Stimulated activated CD4-positive, alpha-beta T cell treated with anti-CD3 and anti-CD28 coated beads, Interleukin-2, amount 100 ng/mL, for 4 hours (primary cell): ENCODE data around the gene ILF3.

ENCODE experiments used
- DNase-seq: peaks from one replicate; pipeline ENCODE4 v3.0.0-alpha.2; 2020; ENCODE audit warnings: low read depth

The ILF3 gene

DNA sequence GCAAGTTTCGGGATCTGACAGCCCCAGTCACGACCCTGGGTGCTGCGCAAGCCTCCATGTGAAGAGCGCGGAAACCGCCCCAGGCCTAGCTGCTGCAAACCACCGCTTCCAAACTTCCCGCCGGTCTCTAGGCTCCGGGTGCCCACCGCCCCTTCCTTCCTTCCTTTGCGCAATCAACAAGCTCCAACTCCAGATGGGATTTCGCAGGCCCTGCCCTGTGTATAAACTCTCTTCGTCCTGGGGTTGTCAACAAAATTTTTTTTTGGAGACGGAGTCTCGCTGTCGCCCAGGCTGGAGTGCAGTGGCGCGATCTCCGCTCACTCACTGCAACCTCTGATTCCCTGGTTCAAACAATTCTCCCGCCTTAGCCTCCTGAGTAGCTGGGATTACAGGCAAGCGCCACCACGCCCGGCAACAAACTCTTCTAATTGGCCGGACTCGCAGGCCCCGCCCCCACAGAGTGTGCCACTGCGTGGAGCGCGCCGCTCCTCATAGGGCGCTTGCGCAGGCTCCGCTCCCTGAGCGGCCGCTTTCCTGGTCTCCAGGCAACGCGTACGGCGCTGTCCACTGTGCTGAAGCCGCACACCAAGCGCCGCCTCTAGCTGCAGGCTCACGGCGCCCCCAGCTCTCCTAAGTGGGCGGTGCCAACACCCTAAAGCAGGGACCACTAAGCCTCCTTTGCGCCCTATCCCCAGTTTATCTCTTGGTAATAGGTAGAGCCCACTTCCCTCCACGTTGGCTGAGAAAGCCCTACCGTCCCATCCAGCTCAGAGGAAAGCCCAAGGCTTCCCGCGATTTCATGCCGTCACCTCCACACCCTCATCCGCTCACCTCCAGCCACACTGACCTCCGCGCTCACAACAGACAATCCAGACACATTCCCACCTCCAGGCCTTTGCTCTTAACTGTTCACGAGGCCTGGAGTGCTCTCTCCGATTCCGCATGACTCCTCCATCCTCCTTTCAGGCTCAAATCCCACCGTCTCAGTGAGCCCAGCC, 41.6 kb downstream of the ILF3 start:
- peak; percentile 74 for DNase-seq

DNA sequence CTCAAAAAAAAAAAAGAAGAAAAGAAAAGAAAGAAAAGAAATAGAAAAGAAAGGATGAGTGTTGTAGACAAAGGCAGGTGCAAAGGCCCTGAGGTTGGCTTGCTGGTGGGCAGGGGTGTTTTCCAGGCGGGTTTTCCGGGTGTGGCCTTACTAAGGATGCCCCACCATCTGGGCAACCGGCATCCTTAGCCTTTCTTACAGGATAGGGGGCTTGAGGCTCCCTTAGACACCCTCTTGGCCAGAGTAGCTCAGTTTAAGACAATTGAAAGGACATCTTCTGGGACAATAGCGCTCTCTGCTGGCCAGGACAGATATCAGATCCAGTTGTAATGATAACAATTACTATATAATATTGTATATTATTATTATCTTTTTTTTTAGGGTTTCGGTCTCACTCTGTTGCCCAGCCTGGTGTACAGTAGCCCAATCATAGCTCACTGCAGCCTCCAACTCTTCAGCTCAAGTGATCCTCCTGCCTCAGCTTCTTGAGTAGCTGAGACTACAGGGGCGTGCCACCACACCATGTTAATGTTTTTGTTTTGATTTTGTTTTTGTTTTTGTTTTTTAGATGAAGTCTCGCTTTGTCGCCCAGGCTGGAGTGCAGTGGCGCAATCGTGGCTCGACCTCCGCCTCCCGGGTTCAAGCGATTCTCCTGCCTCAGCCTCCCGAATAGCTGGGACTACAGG, 45.6 kb downstream of the ILF3 start:
- DNase-seq, result peak; percentile 57

DNA sequence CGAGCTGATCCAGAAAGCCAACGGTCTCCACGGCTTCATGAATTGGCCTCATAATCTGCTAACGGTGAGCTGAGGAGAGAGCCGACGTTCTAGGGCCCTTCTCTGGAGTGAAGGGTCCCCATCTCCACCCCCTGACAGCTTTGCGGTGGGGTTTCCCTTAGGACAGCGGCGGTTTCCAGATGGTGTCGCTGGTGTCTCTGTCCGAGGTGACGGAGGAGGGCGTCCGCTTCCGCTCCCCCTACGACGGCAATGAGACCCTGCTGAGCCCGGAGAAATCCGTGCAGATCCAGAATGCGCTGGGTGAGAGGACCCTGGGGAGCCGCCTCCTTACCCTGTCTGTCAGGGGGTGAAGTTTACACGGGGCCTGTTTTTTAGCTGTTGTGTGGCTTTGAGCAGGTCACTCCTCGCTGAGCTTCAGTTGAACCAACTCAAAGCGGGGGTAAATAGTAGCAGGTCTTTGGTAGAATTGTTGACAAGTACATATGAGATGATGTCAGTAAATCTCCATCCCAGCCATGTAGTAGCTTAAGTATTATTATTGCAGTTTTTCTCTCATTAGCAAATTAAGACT, 47.9 kb downstream of the ILF3 start:
- DNase-seq, result no peak

DNA sequence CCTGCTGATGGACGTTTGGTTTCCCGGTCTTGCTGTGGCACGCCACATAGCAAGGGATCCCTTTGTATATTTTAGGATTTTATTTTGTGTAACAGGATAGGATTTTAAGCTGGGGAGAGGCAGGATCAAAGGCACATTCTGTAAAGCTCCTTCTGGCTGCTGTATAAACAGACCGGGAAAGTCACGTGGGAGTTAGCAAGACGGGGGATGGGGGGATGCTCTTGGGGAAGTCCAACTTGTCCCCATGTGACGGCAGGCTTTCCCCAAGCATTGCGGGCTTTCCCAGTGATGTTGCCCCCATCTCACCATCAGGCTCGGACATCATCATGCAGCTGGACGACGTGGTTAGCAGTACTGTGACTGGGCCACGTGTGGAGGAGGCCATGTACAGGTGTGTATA, 52.8 kb downstream of the ILF3 start:
- no peak for DNase-seq

DNA sequence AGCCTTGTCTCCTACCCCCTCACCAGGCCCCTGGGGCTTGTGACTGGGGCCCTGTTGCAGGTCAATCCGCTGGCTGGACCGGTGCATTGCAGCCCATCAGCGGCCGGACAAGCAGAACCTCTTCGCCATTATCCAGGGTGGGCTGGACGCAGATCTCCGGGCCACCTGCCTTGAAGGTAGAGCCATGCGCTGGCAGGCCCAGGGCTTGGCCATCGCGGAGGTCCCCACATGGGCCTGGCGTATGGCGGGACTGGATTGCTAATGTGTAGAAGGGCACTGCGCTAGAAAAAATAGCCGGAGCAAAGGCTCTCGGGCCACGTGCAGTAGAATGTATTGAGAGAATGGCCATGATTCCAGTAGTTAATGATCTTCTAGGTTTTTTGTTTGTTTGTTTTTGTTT, 53.3 kb downstream of the ILF3 start:
- no peak for DNase-seq

DNA sequence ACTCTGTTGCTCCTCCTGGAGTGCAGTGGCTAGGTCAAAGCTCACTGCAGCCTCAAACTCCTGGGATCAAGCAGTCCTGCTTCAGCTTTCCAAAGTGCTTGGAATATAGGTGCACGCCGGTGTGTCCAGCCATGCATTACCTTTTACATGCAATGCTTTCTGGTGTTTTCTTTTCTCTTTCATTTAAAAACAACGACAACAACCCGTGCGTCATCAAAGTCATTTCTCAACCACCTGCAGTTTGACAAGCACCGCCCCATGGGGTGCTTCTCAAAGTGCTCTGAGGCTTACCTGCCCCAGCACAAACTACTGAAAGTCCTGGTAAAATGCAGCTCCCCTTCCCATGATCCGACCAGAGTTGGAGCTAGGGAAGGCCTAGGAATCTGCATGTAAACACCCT, 54.1 kb downstream of the ILF3 start:
- no peak for DNase-seq

DNA sequence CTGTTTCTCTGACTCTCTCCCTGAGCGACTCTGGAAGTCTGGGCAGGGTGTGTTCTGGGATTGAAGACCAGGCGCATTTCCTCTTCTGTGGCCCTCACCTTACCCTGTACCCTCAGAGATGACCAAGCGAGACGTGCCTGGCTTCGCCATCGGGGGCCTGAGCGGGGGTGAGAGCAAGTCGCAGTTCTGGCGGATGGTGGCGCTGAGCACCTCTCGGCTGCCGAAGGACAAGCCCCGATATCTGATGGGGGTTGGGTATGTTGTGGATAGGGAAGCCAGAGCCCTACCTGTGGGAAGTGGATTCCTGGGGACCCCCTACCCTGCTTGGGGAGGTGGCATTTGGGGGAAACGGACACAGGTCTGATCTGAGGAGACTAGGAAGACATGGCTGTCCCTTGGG, 57.9 kb downstream of the ILF3 start:
- DNase-seq, result no peak

DNA sequence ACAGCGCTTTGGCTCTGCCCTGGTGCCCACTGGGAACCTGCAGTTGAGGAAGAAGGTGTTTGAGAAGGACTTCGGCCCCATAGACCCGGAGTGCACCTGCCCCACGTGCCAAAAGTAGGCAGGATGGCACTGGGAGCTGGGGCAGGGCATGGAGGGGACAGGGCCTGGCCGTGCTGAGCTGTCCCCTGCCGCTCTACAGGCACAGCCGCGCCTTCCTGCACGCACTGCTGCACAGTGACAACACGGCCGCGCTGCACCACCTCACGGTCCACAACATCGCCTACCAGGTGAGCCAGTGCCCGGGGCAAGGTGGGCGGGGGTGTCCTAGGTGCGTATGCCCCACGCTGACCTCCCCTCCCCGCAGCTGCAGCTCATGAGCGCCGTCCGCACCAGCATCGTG, 58.6 kb downstream of the ILF3 start:
- no peak for DNase-seq

DNA sequence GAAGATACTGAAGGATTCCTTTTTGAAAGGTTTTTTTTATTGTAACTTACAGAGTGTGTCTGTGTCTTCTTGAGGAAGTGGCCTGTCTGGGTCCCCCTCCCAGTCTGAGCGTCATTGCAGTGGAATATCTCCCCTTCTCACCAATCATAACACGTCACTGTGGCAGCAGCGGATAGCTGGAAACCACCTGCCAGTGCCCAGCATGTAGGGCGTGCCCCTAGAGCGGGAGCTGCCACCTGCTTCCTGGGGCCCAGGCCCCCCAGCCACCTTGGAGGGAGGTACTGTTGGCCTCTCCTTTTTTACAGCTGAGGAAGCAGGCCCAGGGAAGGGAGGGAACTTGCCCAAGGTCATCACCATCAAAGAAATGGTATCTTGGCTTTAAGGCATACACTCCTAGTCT, 59.2 kb downstream of the ILF3 start:
- no peak for DNase-seq

DNA sequence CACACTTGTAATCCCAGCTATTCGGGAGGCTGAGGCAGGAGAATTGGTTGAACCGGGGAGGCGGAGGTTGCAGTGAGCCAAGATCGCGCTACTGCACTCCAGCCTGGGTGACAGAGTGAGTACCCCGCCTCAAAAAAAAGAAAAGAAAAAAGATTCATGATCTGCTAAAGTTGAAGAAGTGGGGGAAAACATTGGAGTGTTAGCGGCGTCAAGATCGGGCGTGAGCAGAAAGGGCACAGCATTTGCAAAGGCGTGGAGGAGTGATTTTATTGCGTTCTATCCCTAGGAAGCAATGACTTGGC, 62.9 kb downstream of the ILF3 start:
- no peak for DNase-seq

DNA sequence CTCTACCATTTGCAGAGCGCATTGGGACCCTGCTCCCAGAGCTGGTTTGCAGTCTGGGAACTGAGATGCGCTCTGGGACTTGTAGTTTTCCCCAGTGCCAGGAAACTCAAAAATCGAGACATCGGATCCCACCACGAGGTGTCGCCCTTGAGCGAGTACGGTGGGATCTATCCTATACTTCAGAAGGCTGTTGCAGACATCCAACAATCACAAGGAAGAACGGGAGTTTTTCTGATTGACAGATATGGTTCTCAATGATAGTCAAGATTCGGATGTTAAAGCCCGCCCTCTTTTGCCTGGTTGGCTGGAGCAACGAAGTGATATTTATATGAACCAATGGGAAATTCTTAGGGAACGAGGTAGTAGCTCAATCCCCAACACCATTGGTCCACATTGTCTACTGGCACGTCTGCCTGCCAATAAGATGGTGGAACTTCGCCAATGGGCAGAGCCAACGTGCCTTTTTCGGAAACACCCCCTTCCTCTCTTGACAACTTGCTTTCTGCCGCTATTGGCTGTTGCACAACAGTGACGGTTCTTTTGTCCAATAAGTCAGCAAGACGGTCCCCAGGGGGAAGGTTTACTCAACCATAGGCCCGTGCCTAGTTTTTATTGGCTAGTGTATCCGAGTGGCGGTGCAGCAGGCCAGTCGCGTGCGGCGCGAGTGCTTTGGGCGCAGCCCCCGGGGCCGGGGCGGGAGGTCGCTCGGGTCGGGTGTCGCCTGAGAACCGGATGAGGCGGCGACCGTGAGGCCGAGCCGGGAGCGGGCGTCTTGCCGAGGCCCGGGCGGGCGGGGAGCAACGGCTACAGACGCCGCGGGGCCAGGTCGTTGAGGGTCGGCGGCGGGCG, 63.4 kb downstream of the ILF3 start, which contains the start of gene DNM2:
Gene DNM2 (plus strand): TSS at position 724 of the 849 bp plus-strand sequence. CDS start 164 bp downstream, outside the sequence.
- peak; percentile 94 for DNase-seq

DNA sequence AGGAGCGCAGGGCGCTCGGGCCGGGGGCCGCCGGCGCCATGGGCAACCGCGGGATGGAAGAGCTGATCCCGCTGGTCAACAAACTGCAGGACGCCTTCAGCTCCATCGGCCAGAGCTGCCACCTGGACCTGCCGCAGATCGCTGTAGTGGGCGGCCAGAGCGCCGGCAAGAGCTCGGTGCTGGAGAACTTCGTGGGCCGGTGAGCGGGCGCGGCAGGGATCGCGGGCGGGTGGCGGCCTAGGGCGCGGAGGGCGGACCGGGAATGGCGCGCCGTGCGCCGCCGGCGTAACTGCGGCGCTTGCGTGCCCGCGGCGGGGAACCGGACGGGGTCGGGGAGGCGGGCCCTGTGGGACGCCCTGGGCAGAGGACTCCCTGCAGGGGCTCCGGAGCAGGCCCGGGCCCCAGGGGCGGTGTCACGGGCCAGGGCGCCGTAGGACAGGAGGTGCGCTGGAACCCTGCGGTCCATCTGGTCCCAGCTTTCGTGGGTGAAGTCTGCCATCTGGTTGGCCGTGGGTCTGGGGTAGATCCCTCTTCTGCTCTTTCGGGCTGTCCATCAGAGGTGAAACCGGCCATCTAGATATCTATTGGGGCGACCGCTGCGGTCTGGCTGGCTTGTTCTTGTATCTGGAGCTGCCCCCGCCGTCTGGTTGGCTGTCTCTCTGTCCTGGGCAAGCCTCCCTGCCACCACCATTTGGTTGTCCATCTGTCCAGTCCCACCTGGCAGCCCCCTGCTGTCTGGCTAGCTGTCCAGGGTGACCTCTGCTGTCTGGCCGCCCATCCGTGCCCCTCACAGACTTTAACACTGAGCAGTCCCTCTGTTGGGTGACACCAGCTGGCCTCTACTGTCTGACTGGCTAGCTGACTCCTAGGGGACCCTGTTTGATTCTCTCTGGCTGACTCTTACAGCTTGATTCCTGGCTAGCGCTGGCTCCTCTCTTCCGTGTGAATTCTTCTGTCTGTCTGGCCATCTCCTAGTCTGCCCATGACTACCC, 64.4 kb downstream of the ILF3 start:
- peak; percentile 25 for DNase-seq

DNA sequence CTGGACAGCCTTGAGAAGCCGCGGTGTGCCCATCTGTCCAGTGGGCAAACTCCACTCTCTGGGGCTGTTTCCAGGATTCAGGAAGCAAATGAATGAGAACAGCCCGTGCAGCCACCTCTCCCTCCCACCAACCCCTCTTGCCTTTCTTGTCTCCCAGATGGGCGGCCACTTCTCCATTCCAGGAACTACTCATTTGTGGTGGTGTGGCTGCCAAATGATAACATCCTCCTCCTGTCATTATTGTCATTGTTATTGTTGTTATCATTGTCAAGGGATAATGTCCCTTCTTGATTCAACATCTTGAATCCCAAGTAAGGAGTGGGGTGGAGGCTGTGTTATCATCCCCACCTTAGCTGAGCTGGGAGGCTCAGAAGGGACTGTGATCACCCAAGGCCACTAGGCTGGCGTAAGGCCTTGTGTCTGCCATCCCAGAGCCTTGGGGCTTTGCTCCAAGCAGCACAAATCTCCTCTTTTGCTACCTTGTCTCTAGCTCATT, 65.4 kb downstream of the ILF3 start:
- DNase-seq, result no peak

DNA sequence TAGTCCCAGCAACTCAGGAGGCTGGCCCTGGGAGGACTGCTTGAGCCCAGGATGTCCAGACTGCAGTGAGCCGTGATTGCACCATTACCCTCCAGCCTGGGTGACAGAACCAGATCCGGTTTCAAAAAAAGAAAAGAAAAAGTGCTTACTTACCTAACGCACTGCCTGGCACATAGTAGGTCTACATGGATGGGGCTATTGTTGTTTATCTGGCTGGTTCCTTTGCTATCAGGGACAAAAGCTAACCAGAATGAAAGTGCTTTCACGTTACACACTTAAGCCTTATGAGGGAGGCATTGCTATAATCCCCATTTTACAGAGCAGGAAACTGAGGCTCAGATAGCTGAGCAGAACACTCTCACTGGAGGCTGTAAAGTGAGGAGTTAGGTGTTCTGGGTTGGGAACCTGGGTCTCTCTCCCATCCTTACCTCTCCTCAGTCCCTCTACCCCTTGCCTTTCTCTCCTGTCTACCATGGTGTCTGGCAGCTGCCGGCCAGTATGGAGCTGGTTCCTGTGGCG, 66.5 kb downstream of the ILF3 start:
- DNase-seq, result no peak

DNA sequence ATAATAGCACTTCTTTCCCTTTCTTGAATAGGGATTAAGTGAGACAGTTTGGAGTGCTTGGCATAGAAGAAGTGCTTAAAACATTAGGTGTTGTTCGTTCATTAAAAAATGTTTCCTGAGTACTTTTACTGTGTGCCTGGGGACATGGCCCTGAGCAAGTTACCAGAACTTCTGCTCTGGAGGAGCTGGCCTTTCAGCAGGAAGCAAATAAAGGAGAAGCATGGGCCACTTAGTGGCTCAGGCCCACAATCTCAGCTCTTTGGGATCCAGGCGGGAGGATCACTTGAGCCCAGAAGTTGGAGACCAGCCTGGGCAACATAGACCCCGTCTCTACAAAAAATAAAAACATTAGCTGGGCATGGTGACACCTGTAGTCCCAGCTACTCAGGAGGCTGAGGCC, 69.4 kb downstream of the ILF3 start:
- DNase-seq, result no peak

DNA sequence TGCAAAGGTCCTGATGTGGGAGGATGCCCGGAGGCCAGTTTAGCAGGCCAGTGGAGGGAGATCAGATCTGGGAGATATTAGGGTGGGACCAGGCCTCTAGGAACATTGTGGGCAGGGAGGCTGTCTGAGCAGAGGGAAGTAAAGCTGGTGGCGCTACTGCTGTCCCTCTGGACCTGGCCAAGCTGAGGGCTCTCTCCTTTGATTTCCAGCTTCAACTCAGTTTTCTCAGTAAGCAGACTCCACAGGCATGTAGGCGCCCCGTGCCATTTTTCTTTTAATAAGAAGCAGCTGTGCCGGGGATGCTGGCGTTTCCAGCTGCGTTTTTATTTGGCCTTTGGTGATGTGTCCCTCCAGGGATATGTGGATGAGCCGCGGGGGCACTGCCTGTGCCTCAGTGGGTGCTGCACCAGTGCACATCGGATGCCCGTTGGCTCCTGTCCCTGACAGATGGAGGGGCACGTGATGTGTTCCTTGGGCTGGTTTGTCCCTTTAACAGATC, 70.5 kb downstream of the ILF3 start:
- DNase-seq, result no peak

DNA sequence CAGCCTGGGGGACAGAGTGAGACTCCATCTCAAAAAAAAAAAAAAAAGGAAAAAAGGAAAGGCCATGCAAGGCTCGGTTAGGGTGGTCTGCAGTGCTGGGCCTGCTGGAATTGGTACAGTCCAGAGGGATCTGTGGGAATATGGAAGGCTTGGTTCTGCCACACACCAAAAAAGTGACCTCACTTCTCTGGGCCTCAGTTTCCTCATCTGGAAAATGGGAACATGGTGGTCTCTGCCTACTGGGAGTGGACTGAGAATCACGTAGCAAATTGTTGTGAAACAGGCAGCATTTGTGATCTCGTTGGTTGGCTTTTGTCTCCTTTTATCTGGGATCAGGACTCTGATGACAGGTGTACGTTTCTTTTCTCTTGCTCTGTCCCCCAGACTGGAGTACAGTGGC, 71.3 kb downstream of the ILF3 start:
- no peak for DNase-seq

DNA sequence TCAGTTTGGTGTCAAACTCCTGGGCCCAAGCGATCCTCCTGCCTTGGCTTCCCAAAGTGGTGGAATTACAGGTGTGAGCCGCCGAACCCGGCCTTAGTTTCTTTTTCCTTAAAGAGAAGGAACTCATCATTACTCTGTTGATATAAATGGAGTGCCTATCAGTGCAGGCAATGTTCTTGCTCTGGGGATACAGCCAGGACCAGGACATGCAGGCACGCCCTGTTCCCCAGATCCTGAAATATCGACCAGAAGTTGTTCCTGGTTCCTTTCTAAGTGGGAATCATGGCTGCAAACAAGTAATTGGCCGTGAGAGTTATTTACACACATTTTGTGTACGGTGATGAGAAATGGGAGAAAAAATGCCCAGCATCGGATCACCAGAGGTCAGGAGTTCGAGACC, 72.1 kb downstream of the ILF3 start:
- no peak for DNase-seq

DNA sequence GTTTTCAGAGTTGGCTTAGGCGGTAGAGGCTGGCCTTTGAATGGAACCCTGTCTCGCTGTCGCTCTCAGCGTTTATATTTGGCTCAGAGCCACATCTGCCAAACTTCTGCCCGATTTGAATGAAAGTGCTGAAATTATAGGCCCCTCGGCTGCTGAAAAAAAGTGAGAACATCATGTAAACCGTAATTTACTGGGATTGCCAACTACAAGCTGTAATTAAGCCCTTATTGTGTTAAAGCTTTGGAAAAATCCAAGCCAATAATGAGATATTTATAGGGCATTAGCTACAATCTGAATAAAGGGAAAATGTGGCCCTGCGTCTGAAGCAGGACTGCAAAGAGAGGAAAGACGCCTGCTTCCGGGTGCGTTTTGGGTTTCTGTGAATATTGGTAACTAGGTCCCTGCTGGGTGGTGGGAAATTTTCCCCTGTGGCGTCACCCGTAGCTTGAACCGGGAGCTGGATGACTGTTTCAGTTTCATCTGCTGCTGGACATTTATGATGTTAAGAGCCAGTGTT, 73.6 kb downstream of the ILF3 start:
- no peak for DNase-seq

DNA sequence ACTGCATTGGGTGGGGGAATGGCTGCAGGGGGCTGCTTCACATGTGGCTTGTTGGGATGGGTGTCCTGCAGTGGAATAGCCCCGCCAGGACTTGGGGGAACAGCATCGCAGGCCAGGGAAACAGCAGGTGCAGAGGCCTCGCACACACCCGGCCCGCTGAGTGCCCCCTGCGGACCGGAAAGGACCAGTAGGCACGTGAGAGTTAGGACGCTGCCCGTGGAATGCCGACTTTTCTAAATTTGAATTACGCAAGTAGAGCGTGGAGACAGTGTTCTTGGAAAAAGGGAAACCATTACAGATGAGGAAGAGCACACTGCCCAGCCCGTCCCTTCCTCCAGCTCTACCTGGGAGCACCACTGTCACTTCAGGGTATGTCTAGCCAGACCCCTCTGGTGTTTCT, 75.3 kb downstream of the ILF3 start:
- no peak for DNase-seq
